B cell (primary cell): ENCODE data around the gene TMPRSS13.

ENCODE experiments used
- CTCF ChIP-seq: fragments of 200-600 bp; IDR thresholded peaks from one replicate; pipeline ENCODE4 v1.8.0; 2022; ENCODE audit warnings: antibody characterized with exemption, mild to moderate bottlenecking
- EZH2 ChIP-seq: IDR thresholded peaks from 2 replicates; pipeline ENCODE4 v1.6.1; 2012; ENCODE audit warnings: borderline replicate concordance, low read depth, mild to moderate bottlenecking, moderate library complexity, low read length; ENCODE audit not compliant: insufficient read depth, poor library complexity, severe bottlenecking

DNA sequence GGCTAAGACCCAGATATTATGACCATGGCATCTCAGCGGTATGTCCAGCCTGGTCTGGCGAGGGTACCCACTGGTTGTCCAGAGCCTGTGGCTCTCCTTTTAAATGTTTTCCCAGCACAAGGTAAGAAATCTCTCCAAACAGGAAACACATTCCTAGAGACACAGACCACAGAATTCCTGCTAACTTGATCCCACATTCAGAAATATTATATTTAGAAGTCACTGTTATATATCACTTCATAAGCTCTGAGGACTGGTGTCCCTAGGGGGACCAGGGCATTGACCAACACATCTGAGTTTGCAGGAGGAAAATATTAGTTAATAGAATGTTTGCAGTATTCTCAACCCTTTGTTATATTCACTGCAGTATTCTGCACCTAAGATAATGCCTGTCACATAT is 23.1 kb downstream of the TMPRSS13 start:
- TF ChIP-seq CTCF, result no peak
- TF ChIP-seq EZH2, result no peak
